ENCODE results near the gene ABLIM1.

Gene ABLIM1

GRCh38 chr10:114604357-114605130 lies 53.5 kb downstream of the ABLIM1 start:
- no peaks in the 10 kb centered on the region for H3K9me3 Mint-ChIP-seq
- no peak overlapping the region for H3K27ac Mint-ChIP-seq
- H3K27me3 Mint-ChIP-seq: peaks cover 3% of the 10 kb centered on the region
- no peaks in the 10 kb centered on the region for H3K36me3 Mint-ChIP-seq (ENCODE audit: low read depth)
- no peak overlapping the region for H3K4me3 Mint-ChIP-seq
- H3K4me1 Mint-ChIP-seq (ENCODE audit: low read depth): no peaks in the 10 kb centered on the region

GRCh38 chr10:114603948-114604347 lies 54.1 kb downstream of the ABLIM1 start:
- no peaks in the 10 kb centered on the region for H3K9me3 Mint-ChIP-seq
- no peak overlapping the region for H3K27ac Mint-ChIP-seq
- no peaks in the 10 kb centered on the region for H3K4me1 Mint-ChIP-seq (ENCODE audit: low read depth)
- H3K36me3 Mint-ChIP-seq (ENCODE audit: low read depth): no peaks in the 10 kb centered on the region
- peaks cover 3% of the 10 kb centered on the region for H3K27me3 Mint-ChIP-seq
- no peak overlapping the region for H3K4me3 Mint-ChIP-seq

- Mint-ChIP-seq H3K36me3 (ENCODE audit: low read depth) (no peaks in the 10 kb centered on the region), H3K4me3 (no peak overlapping the region), H3K27me3 (peaks cover 3% of the 10 kb centered on the region), H3K4me1 (ENCODE audit: low read depth) (no peaks in the 10 kb centered on the region), H3K27ac (no peak overlapping the region), H3K9me3 (no peaks in the 10 kb centered on the region)
These were observed 54.8 kb downstream of the ABLIM1 start for GRCh38 chr10:114603303-114603702.

GRCh38 chr10:114600057-114600456 lies 58.0 kb downstream of the ABLIM1 start:
- Mint-ChIP-seq H3K27ac (no peak overlapping the region), H3K9me3 (no peaks in the 10 kb centered on the region), H3K27me3 (no peaks in the 10 kb centered on the region), H3K36me3 (ENCODE audit: low read depth) (no peaks in the 10 kb centered on the region), H3K4me1 (ENCODE audit: low read depth) (no peaks in the 10 kb centered on the region), H3K4me3 (no peak overlapping the region)

GRCh38 chr10:114596793-114597192 lies 61.3 kb downstream of the ABLIM1 start:
- H3K27me3 Mint-ChIP-seq: no peaks in the 10 kb centered on the region
- H3K4me3 Mint-ChIP-seq: no peak overlapping the region
- H3K4me1 Mint-ChIP-seq (ENCODE audit: low read depth): no peaks in the 10 kb centered on the region
- no peaks in the 10 kb centered on the region for H3K36me3 Mint-ChIP-seq (ENCODE audit: low read depth)
- peaks cover 3% of the 10 kb centered on the region for H3K9me3 Mint-ChIP-seq
- H3K27ac Mint-ChIP-seq: no peak overlapping the region

GRCh38 chr10:114593816-114594468 lies 64.1 kb downstream of the ABLIM1 start:
- Mint-ChIP-seq H3K36me3 (ENCODE audit: low read depth) (no peaks in the 10 kb centered on the region), H3K4me1 (ENCODE audit: low read depth) (no peaks in the 10 kb centered on the region), H3K27me3 (no peaks in the 10 kb centered on the region), H3K9me3 (peaks cover 3% of the 10 kb centered on the region), H3K27ac (no peak overlapping the region), H3K4me3 (no peak overlapping the region)

GRCh38 chr10:114593240-114593792 lies 64.8 kb downstream of the ABLIM1 start:
- peaks cover 3% of the 10 kb centered on the region for H3K9me3 Mint-ChIP-seq
- no peak overlapping the region for H3K27ac Mint-ChIP-seq
- H3K27me3 Mint-ChIP-seq: no peaks in the 10 kb centered on the region
- no peaks in the 10 kb centered on the region for H3K4me1 Mint-ChIP-seq (ENCODE audit: low read depth)
- no peak overlapping the region for H3K4me3 Mint-ChIP-seq
- no peaks in the 10 kb centered on the region for H3K36me3 Mint-ChIP-seq (ENCODE audit: low read depth)

GRCh38 chr10:114590993-114591392 lies 67.1 kb downstream of the ABLIM1 start:
- Mint-ChIP-seq H3K4me1 (ENCODE audit: low read depth) (no peaks in the 10 kb centered on the region), H3K27ac (no peak overlapping the region), H3K36me3 (ENCODE audit: low read depth) (no peaks in the 10 kb centered on the region), H3K9me3 (peaks cover 3% of the 10 kb centered on the region), H3K27me3 (no peaks in the 10 kb centered on the region), H3K4me3 (no peak overlapping the region)

- no peaks in the 10 kb centered on the region for H3K4me1 Mint-ChIP-seq (ENCODE audit: low read depth)
- H3K4me3 Mint-ChIP-seq: no peak overlapping the region
- H3K27me3 Mint-ChIP-seq: peaks cover 3% of the 10 kb centered on the region
- no peak overlapping the region for H3K27ac Mint-ChIP-seq
- H3K9me3 Mint-ChIP-seq: no peaks in the 10 kb centered on the region
- no peaks in the 10 kb centered on the region for H3K36me3 Mint-ChIP-seq (ENCODE audit: low read depth)
These were observed 73.7 kb downstream of the ABLIM1 start for GRCh38 chr10:114584419-114584818.

- H3K27ac Mint-ChIP-seq: no peak overlapping the region
- H3K4me3 Mint-ChIP-seq: no peak overlapping the region
- peaks cover 3% of the 10 kb centered on the region for H3K27me3 Mint-ChIP-seq
- H3K9me3 Mint-ChIP-seq: no peaks in the 10 kb centered on the region
- H3K36me3 Mint-ChIP-seq (ENCODE audit: low read depth): no peaks in the 10 kb centered on the region
- H3K4me1 Mint-ChIP-seq (ENCODE audit: low read depth): no peaks in the 10 kb centered on the region
These were observed 77.0 kb downstream of the ABLIM1 start for GRCh38 chr10:114581071-114581470.

GRCh38 chr10:114577133-114577532 lies 80.9 kb downstream of the ABLIM1 start:
- H3K4me3 Mint-ChIP-seq: no peak overlapping the region
- no peaks in the 10 kb centered on the region for H3K9me3 Mint-ChIP-seq
- no peak overlapping the region for H3K27ac Mint-ChIP-seq
- H3K27me3 Mint-ChIP-seq: peaks cover 3% of the 10 kb centered on the region
- H3K4me1 Mint-ChIP-seq (ENCODE audit: low read depth): no peaks in the 10 kb centered on the region
- H3K36me3 Mint-ChIP-seq (ENCODE audit: low read depth): no peaks in the 10 kb centered on the region

GRCh38 chr10:114576716-114577115 lies 81.4 kb downstream of the ABLIM1 start:
- Mint-ChIP-seq H3K27me3 (no peaks in the 10 kb centered on the region), H3K27ac (no peak overlapping the region), H3K9me3 (no peaks in the 10 kb centered on the region), H3K4me1 (ENCODE audit: low read depth) (no peaks in the 10 kb centered on the region), H3K36me3 (ENCODE audit: low read depth) (no peaks in the 10 kb centered on the region), H3K4me3 (no peak overlapping the region)

GRCh38 chr10:114576132-114576487 lies 82.0 kb downstream of the ABLIM1 start:
- H3K4me3 Mint-ChIP-seq: no peak overlapping the region
- no peaks in the 10 kb centered on the region for H3K27me3 Mint-ChIP-seq
- no peak overlapping the region for H3K27ac Mint-ChIP-seq
- no peaks in the 10 kb centered on the region for H3K9me3 Mint-ChIP-seq
- H3K4me1 Mint-ChIP-seq (ENCODE audit: low read depth): no peaks in the 10 kb centered on the region
- no peaks in the 10 kb centered on the region for H3K36me3 Mint-ChIP-seq (ENCODE audit: low read depth)

- no peak overlapping the region for H3K4me3 Mint-ChIP-seq
- no peaks in the 10 kb centered on the region for H3K27me3 Mint-ChIP-seq
- H3K9me3 Mint-ChIP-seq: no peaks in the 10 kb centered on the region
- no peaks in the 10 kb centered on the region for H3K36me3 Mint-ChIP-seq (ENCODE audit: low read depth)
- no peak overlapping the region for H3K27ac Mint-ChIP-seq
- no peaks in the 10 kb centered on the region for H3K4me1 Mint-ChIP-seq (ENCODE audit: low read depth)
These were observed 82.5 kb downstream of the ABLIM1 start for GRCh38 chr10:114575417-114576131.
